Measurements from ENCODE around the gene MAGEA8.
A peak's percentile ranks its signal among the peaks of the same experiment; 100 is the strongest.

Gene MAGEA8

DNA sequence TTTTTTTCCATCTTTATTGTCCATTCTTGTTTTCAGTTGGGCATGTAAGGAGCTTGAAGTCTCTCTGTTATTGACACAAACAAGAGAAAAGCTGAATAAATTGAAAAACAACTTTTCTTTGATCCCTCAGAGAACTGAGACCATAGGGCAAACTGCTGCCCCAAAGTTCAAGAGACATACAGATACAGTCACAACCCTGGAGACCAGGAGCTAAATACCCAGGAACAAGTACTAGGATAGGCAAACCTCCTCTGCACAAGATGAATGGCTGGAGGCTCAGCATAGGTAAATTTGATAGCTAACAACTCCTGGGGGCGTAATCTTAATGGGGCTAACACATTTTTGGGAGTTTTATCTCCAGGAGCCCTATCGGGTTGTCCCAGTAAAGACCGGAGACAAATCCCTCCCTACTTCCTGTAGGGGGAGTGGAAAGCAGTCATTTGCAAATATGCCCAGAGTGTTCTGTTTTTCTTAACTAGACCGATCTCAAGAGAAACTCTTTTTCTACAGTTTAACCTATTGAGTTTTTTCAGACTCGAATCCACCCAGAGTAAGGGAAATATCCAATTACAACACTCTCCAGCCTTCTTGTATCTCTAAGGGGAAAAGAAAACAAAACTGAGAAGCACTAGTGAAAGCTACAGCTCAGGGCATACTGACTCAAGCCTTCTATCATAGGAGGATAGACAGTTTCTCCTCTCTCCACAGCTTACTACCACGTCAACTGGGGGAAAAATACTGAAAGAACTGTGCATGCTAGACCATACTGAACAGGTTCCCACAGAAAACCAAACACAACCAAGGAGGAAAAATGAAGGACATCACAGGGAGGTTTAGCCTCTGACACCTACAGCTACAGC is 23.1 kb downstream of the MAGEA8 start:
- no peak overlapping the region for H3K4me2 ChIP-seq (ENCODE audit: low read length)
- H3K9ac ChIP-seq (ENCODE audit: low read length) = no peak overlapping the region
- H2AFZ ChIP-seq (ENCODE audit: low read length) = no peak overlapping the region
- no peaks in the 10 kb centered on the region for H3K79me2 ChIP-seq (ENCODE audit: insufficient read depth, low read length)
- H3K9me2 ChIP-seq (ENCODE audit: low read depth, low read length) = no peaks in the 10 kb centered on the region
- no peaks in the 10 kb centered on the region for H3K9me3 ChIP-seq (ENCODE audit: low read length)
- no peaks in the 10 kb centered on the region for H3K27me3 ChIP-seq (ENCODE audit: insufficient read depth, low read length)
- H3K4me1 ChIP-seq (ENCODE audit: insufficient read depth, low read length, severe bottlenecking) = no peaks in the 10 kb centered on the region
- H4K20me1 ChIP-seq (ENCODE audit: insufficient read depth, low read length) = no peaks in the 10 kb centered on the region
- H3K27ac ChIP-seq (ENCODE audit: low read depth, low read length, poor library complexity, severe bottlenecking) = no peak overlapping the region
- H3K4me3 ChIP-seq (ENCODE audit: low read depth, low read length, poor library complexity, severe bottlenecking) = peak overlapping the region; percentile 16
- no peaks in the 10 kb centered on the region for H3K36me3 ChIP-seq (ENCODE audit: insufficient read depth, low read length)
- no peak for TF ChIP-seq CTCF (IDR thresholded peaks at IDR 0.05; ENCODE audit: low read length)
- TF ChIP-seq EZH2 (IDR thresholded peaks at IDR 0.05; ENCODE audit: borderline replicate concordance, low read length) = no peak
- no peaks in the 10 kb centered on the region for H3F3A ChIP-seq (ENCODE audit: insufficient read depth, low read length)

DNA sequence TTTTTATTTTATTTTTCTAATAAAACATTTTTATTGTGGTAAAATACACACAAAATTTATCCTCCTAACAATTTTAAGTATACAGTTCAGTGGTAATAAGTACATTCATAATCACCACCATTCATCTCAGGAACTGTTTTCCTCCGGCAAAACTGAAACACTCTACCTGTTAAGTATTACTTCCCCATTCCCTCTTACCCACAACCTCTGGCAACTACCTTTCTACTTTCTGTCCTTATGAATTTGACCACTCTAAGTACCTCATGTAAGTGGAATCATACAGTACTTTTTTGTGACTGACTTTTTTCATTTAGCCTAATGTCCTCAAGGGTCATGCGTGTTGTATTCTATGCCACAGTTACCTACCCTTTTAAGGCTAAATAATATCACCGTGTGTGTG is 27.3 kb downstream of the MAGEA8 start:
- H4K20me1 ChIP-seq (ENCODE audit: insufficient read depth, low read length) = no peaks in the 10 kb centered on the region
- no peaks in the 10 kb centered on the region for H3K4me1 ChIP-seq (ENCODE audit: insufficient read depth, low read length, severe bottlenecking)
- no peak overlapping the region for H2AFZ ChIP-seq (ENCODE audit: low read length)

DNA sequence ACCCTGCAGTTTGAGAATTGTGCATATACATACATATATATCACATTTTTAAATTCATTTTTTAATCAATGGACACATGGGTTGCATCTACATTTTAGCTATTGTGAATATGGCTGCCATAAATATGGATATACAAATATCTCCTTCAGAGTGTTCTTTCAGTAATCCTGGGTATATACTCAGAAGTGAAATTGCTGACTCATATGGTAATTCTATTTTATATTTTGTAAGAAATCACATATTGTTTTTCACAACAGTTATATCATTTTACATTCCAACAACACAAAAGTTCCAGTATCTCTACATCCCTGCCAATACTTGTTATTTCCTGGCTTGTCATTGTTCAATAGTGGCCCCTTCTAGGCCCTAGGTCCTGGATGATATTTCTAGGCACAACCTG is 27.7 kb downstream of the MAGEA8 start:
- Histone ChIP-seq H3K27me3 (ENCODE audit: insufficient read depth, low read length) (no peaks in the 10 kb centered on the region), H2AFZ (ENCODE audit: low read length) (no peak overlapping the region), H3K79me2 (ENCODE audit: insufficient read depth, low read length) (no peaks in the 10 kb centered on the region), H4K20me1 (ENCODE audit: insufficient read depth, low read length) (no peaks in the 10 kb centered on the region), H3F3A (ENCODE audit: insufficient read depth, low read length) (no peaks in the 10 kb centered on the region), H3K36me3 (ENCODE audit: insufficient read depth, low read length) (no peaks in the 10 kb centered on the region), H3K4me2 (ENCODE audit: low read length) (no peak overlapping the region), H3K27ac (ENCODE audit: low read depth, low read length, poor library complexity, severe bottlenecking) (no peak overlapping the region), H3K9me3 (ENCODE audit: low read length) (no peaks in the 10 kb centered on the region), H3K4me3 (ENCODE audit: low read depth, low read length, poor library complexity, severe bottlenecking) (no peak overlapping the region), H3K4me1 (ENCODE audit: insufficient read depth, low read length, severe bottlenecking) (no peaks in the 10 kb centered on the region), H3K9me2 (ENCODE audit: low read depth, low read length) (no peaks in the 10 kb centered on the region), H3K9ac (ENCODE audit: low read length) (no peak overlapping the region)
- TF ChIP-seq CTCF (IDR thresholded peaks at IDR 0.05; ENCODE audit: low read length) (no peak), EZH2 (IDR thresholded peaks at IDR 0.05; ENCODE audit: borderline replicate concordance, low read length) (no peak)

More for the DNA sequence above, 27.3 kb downstream of the MAGEA8 start:
- H3K27ac ChIP-seq (ENCODE audit: low read depth, low read length, poor library complexity, severe bottlenecking) = no peak overlapping the region
- H3K27me3 ChIP-seq (ENCODE audit: insufficient read depth, low read length) = no peaks in the 10 kb centered on the region
- H3K79me2 ChIP-seq (ENCODE audit: insufficient read depth, low read length) = no peaks in the 10 kb centered on the region
- no peaks in the 10 kb centered on the region for H3K9me2 ChIP-seq (ENCODE audit: low read depth, low read length)
- no peaks in the 10 kb centered on the region for H3K36me3 ChIP-seq (ENCODE audit: insufficient read depth, low read length)
- H3K9me3 ChIP-seq (ENCODE audit: low read length) = no peaks in the 10 kb centered on the region
- H3K9ac ChIP-seq (ENCODE audit: low read length) = no peak overlapping the region
- no peak overlapping the region for H3K4me2 ChIP-seq (ENCODE audit: low read length)
- TF ChIP-seq EZH2 (IDR thresholded peaks at IDR 0.05; ENCODE audit: borderline replicate concordance, low read length) = no peak
- H3K4me3 ChIP-seq (ENCODE audit: low read depth, low read length, poor library complexity, severe bottlenecking) = no peak overlapping the region
- no peaks in the 10 kb centered on the region for H3F3A ChIP-seq (ENCODE audit: insufficient read depth, low read length)

All from OCI-LY1 (cell line).